ENCODE results near the gene PAPOLA.

GRCh38 chr14:96511146-96511545 is 9.0 kb downstream of the PAPOLA start:
- no peak for TF ChIP-seq GATA2 (IDR thresholded peaks at IDR 0.05; ENCODE audit: low read depth, low read length)
- TF ChIP-seq GATA3 (IDR thresholded peaks at IDR 0.05; ENCODE audit: low read depth, low read length): no peak
